NCI-H2196 (cell line): ENCODE results near the gene SLITRK3.
"Not testable (repeated sequence)": the region's sequence is repeated elsewhere in the genome, so short reads cannot be mapped to it uniquely, and the experiment has no call there.

Source experiments
- DNase-seq: peaks from one replicate; lab custom pipeline; 2025; ENCODE audit not compliant: unreplicated experiment; lab: John Stamatoyannopoulos, UW

SLITRK3 gene

DNA sequence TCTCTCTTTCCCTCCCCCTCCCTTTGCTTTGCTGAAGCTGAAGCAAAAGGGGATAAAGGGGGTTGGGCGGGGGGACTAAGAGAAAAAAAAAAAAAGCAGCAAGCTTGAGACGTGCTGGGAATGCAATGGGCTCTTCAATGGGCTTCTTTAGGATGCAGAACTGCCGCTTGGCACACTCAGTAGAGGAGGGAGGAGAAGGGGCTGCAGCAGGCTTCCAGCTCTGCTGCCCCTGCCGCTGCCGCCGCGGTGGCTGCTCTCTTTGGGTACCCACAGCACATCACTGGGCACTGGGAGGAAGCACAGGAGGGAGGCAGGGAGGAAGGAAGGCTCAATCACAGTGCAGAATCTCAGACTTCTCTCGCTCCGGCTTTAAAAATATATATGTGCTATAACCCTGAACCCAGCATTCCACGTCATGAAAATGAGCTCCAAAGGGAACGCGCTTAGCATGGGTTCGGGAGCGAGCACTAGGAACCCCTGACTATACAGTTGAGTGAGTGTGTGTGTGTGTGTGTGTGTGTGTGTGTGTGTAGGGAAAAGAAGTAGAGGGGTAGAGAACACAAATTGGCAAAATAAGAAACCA, 3.5 kb downstream of the SLITRK3 start:
- no peak for DNase-seq

DNA sequence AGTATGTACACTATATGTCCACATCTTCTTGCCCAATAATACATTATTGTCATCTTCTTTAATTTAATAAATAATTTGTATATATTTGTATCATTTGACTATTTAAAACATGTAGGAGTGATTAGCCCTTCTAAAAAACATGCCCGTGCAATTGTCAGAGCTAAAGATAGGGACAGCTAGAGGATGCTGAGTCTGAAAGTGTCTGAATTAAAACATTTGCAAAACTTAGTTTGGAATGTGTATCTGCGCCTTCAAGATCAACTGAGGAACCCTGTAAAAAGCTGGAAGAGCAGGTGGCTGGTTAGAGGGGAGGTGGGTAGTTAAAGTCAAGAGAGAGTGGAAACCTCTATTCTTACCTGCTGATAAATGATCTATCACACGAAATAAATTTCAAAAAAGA, 4.7 kb downstream of the SLITRK3 start:
- DNase-seq = no peak

DNA sequence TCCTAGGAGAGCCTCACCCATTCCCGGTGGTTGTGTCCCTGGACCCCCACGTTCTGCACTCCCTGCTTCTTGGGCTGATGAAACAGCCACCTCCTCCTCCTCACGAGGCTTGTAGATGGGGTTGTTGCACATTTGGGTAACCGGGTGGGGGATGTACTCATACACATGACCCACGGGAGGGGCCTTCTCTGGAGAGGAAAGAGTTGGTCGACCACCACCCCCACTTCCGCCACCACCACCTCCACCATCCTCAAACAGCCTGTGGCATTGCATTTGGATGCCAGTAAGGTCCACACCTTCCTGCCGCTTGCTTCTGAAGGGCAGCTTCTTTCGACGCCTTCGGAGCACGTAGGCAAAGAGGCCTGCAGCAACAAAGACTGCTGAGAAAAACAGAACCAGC, 7.7 kb downstream of the SLITRK3 start:
- no peak for DNase-seq

DNA sequence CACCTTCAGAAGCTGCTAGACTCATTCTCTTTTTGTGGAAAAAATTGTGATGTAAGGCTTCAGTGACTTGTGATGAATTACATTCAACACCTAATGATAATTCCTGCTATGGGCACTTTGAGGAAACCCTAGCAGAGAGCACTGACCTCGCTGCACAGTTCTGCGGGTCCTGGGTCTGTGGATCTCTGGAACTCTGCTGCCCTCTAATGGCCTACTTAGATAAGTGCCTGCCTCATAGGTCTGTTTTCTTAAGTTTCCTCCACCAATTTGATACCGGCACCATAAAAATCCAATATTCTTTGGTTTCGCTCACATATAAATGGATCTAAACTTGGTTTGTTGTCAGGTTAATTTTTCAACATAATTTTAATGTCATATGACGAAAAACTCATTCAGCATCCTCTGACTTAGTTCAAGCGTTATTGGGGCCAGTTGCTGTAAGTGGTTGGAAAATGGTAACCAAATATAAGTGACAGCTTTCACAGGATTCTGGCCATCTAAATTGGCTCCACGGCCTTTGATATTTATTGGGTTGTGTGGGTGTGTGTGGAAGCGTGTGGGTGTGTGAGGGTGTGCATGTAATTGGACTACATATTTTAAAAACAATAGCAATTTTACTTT, 10.4 kb downstream of the SLITRK3 start:
- peak; percentile 85 for DNase-seq

DNA sequence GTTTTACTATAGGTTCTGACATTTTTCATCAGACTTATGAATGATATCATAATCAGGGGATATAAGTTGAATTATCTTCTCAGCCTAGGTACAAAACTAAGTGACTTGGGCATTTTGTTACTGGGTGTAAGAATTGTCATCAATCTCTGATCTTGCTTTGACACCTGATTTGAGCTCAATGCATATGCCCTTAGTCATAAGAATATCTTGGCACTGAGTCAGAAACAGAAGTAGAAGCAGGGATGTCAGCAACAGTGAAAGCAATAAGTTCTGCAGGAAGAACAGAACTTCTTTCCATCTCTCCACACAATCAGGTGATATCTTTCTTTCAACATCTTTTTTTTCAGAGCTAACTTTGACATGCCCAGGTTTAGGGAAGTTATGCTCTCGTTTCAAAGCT, 14.6 kb downstream of the SLITRK3 start:
- no peak for DNase-seq

DNA sequence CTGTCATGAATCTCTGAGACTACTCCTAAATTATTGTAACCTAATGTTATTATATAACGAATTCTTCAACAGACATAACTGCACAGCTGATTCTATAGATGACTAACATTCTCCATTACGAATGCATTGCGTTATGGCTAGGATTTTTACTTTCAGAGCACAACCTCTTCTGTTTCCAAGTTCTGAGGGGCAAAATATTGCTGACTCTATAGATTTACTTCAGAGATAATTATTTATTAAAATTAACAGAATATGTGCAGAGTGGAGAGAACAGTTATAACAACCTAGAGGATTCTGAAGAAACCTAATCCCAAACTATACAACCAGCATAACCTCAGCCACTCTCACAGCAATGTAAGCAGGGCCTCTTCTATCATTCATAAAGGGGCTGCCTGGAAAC, 25.9 kb downstream of the SLITRK3 start:
- DNase-seq = no peak

DNA sequence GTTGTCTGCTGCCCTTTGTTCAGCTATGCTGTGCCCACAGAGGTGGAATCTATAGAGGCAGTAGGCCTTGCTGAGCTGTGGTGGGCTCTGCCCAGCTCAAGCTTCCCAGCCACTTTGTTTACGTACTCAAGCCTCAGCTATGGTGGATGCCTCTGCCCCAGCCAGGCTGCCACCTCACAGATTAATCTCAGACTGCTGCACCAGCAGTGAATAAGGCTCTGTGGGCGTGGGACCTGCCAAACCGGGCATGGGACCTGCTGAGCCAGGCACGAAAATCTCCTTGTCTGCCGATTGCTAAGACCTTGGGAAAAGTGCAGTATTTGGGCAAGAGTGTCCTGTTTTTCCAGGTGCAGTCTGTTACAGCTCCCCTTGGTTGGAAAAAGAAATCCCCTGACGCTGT, 26.8 kb downstream of the SLITRK3 start:
- no peak for DNase-seq

DNA sequence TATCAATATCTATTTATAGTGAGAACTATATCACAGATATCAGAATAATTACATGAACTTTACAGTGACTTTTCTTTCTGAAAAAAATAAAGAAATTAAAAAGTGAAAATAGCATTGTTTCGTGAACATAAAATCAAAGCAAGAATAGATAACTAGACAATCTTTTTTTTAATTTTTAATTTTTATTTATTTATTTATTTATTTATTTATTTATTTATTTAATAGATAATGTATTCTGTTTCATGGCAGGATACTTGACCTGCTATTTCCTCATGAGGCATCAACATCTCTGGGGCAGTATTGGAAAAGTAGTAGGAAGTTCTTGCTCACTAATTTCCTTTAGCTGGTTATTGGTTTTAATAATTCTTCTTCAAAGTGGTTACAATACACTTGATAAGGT, 33.3 kb downstream of the SLITRK3 start:
- DNase-seq = no peak

DNA sequence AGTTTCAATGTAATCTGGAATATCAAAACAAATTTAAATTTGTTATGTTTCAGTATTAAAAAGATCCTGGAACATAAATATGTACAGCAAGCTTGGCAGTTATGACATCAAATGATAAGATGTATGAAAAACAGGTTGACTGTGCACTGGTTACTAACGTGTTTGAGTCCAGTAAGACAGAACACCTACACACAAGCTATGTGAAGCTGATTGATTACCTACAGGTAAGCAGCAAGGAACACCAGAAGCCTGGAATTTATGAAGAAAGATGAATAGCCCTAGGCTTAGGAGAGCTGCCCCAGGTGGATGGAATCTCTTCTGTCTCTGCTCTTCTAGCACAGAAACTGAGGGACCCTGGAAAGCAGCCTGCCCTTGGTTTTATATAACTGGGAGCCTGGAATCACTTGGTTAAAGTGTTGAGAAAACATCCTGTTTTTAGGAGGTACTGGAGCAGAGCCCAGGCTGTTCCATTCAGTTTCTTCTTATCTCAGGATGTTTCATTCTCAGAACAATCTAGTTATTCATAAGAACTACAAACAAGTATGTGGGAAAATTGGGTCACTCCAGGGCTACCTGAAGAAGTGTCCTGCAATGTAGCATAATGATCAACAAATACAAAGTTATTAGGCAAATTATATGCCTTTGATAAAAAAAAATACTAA, 36.3 kb downstream of the SLITRK3 start:
- peak; percentile 49 for DNase-seq

DNA sequence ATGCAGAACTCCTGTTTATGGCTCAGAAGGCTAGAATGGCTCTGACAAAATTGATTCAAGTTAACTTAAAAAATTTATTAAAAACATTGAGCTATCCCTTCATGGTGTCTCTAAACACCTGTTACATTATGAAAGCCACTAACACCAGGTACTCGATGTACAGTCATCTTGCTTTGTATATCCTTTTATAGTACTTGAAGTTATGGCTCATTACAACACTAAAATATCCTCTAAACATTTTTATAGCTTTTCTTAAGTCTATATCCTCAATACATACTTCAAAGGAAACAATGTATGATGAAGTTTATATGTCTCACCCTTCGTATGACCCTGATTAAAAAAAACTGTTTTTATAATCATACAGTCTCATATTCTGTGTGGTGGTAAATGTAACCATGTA, 38.2 kb downstream of the SLITRK3 start:
- no peak for DNase-seq

DNA sequence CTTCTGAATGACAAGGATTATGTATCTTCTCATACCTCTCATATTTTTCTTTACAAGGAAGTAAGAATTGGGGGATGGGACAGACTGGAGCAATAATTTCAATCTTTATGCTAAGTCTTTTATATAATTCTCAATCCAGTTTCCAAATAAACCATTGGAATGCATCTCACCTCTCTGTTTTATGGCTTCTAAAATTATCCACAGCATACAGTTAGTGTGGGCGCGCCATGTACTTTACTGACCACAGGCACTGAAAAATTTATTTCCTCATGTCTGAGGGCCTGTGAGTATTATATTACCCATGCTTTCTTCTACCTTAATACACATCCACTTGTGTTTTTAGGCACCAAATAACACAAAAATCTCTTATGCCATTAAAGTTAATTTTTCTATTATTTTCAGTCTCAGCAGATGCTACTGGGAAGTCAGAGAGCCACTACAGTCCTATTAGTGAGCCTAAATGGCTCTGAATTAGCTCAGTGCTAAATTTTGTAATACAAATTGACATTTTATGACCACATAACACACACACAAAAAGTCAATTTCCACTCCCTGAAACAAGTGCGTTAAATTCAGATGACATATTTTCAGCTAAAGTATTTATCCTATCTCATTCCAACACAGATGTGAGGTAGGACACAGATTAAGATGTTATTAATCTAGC, 39.3 kb downstream of the SLITRK3 start:
- DNase-seq = no peak

DNA sequence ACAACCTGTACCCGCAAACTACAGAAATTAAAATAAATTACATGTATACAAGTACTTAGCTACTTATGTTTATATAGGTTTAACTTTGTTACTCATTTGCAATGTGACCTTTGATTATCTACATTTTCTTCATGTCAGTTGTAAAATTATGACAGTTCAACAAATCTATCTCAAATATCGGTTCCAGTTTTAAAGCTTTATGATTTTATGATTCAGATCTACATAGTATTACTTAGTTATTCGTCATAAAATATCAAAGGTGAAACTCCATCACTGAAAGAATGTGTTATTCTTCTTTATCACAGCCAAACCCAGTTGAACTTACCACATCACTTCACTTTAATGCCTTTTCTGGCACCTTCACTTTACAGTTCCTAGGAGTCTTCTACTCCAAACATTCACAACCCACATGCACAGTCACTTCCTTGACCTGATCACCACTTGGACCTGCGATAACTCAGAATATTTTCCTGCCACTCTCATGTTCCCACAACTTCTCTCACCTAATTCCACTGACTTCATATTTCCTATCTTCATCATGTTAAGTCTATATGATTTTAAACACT, 47.2 kb downstream of the SLITRK3 start:
- no peak for DNase-seq

DNA sequence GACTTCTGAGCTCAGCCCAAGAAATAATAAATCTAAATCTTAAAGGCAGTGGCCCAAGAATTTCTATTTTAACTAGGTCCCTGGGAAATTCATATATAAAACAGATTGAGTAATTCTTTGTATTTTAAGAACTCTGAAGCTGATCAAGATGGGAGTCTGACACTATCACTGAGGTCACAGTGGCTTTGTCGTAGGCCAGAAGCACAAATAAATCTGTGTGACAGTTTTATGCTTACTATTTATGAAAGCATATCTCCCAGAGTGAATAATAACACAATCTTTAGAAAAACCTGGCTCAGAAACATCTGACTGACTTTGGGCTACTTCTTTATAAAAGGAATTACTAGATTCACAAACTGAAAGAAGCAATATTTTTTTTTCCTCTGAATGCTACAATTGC, 51.9 kb downstream of the SLITRK3 start:
- DNase-seq = no peak

DNA sequence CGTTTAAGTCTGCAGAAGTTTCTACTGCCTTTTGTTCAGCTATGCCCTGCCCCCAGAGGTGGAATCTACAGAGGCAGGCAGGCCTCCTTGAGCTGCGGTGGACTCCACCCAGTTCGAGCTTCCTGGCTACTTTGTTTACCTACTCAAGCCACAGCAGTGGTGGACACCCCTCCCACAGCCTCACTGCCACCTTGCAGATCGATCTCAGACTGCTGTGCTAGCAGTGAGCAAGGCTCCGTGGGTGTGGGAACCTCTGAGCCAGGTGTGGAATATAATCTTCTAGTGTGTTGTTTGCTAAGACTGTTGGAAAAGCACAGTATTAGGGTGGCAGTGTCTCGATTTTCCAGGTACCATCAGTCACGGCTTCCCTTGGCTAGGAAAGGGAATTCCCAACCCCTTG, 56.3 kb downstream of the SLITRK3 start:
- not testable (repeated sequence) for DNase-seq
